DLD1 (cell line): ENCODE results near the gene AZU1.
"Not testable (repeated sequence)": the region's sequence is repeated elsewhere in the genome, so short reads cannot be mapped to it uniquely, and the experiment has no call there.

Experiments used
- in situ Hi-C: cut with HindIII; loops from 2 replicates; pipeline ENCODE4 v1.10.0; 2017; ENCODE audit warnings: low sequenced_read_pairs

AZU1 gene

GRCh38 chr19:852136-853013 lies 24.7 kb downstream of the AZU1 start, which contains the start of gene ELANE:
ELANE (plus strand) TSS chr19:852303; CDS start chr19:852329, 26 bp downstream.
- in situ Hi-C loops: no loop called here

GRCh38 chr19:853014-853585 lies 25.5 kb downstream of the AZU1 start:
- in situ Hi-C loops: no loop called here

GRCh38 chr19:853614-854220 lies 26.1 kb downstream of the AZU1 start:
- in situ Hi-C loops: not testable (repeated sequence)

- in situ Hi-C loops: no loop called here
Observed at GRCh38 chr19:854549-854948, 26.9 kb downstream of the AZU1 start.

- in situ Hi-C loops: no loop called here
Observed at GRCh38 chr19:855142-855541, 27.5 kb downstream of the AZU1 start.

GRCh38 chr19:855566-856120 lies 28.0 kb downstream of the AZU1 start:
- in situ Hi-C loops: no loop called here

- in situ Hi-C loops: no loop called here
Observed at GRCh38 chr19:858284-858683, 30.6 kb downstream of the AZU1 start.

- in situ Hi-C loops: no loop called here
Observed at GRCh38 chr19:858868-859843, 31.5 kb downstream of the AZU1 start, which contains the start of gene CFD. CFD (plus strand) TSS chr19:859664; CDS start chr19:859690, 26 bp downstream.

GRCh38 chr19:861141-861755 lies 33.6 kb downstream of the AZU1 start:
- in situ Hi-C loops: no loop called here

- in situ Hi-C loops: no loop called here
Observed at GRCh38 chr19:861756-862580, 34.3 kb downstream of the AZU1 start.

GRCh38 chr19:862581-863314 lies 35.1 kb downstream of the AZU1 start:
- in situ Hi-C loops: no loop called here

- in situ Hi-C loops: no loop called here
Observed at GRCh38 chr19:863315-863620, 35.6 kb downstream of the AZU1 start.

- in situ Hi-C loops: no loop called here
Observed at GRCh38 chr19:866769-867300, 39.2 kb downstream of the AZU1 start.

GRCh38 chr19:867301-867793 lies 39.7 kb downstream of the AZU1 start:
- in situ Hi-C loops: no loop called here

GRCh38 chr19:867855-868457 lies 40.3 kb downstream of the AZU1 start:
- in situ Hi-C loops: no loop called here

- in situ Hi-C loops: no loop called here
Observed at GRCh38 chr19:868458-869244, 41.0 kb downstream of the AZU1 start.
